Measurements from ENCODE around the gene POU5F1. TPM values are rescaled to one million over a fixed set of nuclear protein-coding genes. Genes with fewer than 3 reads are reported as not detected.
A peak's percentile ranks its signal among the peaks of the same experiment; 100 is the strongest.
"Not testable (repeated sequence)": the region's sequence is repeated elsewhere in the genome, so short reads cannot be mapped to it uniquely, and the experiment has no call there.

The POU5F1 gene
- total and polyA plus RNA-seq, 12 donors: 0.29 to 2.0 (median 0.39) TPM; not detected in 1

- no peak for DNase-seq
- Histone ChIP-seq H3K27me3 (no peaks in the 10 kb centered on the region), H3K4me3 (no peak overlapping the region), H3K9me3 (no peaks in the 10 kb centered on the region), H3K4me1 (peaks cover 0 to 15% (median 6%) of the 10 kb centered on the region in 9 donors), H3K36me3 (peaks cover 0 to 6% (median 0%) of the 10 kb centered on the region in 9 donors), H3K27ac (no peak overlapping the region)
- no peak for ATAC-seq
- intact Hi-C loops (cut with DNase I): loop anchor here in 6 of 10 donors (2.0 to 10.0 kb wide), 6 partner anchors 36 to 252 kb away; partner anchors contain the start of genes PSORS1C2 (in 5 of the 6), CCHCR1 (in 1 of the 6) and TCF19 (in 1 of the 6)
- TF ChIP-seq CTCF (IDR thresholded peaks at IDR 0.05): peak in 1 of 9 donors; percentile 2
- 74 to 82% methylated on average over 8 of the region's 8 CpGs for WGBS, 2 donors
Measured at GRCh38 chr6:31193206-31193605, 22.7 kb upstream of the POU5F1 start.

- WGBS, 2 donors: 60 to 61% methylated on average over 10 of the region's 10 CpGs
- peak; percentile 70 to 78 for DNase-seq
- intact Hi-C loops (cut with DNase I): loop anchor here in 9 of 10 donors (1.0 to 10.0 kb wide), 7 partner anchors 35 to 252 kb away; partner anchors contain the start of genes PSORS1C2 (in 5 of the 9), CCHCR1 (in 1 of the 9) and TCF19 (in 1 of the 9)
Measured at GRCh38 chr6:31192431-31193105, 22.1 kb upstream of the POU5F1 start.

DNA sequence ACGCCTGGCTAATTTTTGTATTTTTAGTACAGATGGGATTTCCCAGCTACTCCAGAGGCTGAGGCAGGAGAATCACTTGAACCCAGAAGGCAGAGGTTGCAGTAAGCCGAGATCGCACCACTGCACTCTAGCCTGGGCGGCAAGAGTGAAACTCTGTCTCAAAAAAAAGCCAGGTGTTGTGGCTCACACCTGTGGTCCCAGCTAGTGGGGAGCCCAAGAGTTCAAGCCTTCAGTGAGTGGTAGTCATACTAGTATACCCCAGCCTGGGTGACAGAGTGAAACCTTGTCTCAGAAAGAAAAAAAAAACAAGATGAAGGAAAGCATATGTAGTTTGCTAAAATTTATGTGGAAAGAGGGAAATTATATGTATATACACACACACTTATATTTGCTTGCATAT, 20.0 kb upstream of the POU5F1 start:
- ATAC-seq (no peak), DNase-seq (no peak)
- peaks cover 0 to 14% (median 6%) of the 10 kb centered on the region in 9 donors for H3K4me1 ChIP-seq
- no peak for TF ChIP-seq CTCF (IDR thresholded peaks at IDR 0.05)
- no peak overlapping the region for H3K27ac ChIP-seq
- intact Hi-C loops (cut with DNase I): loop anchor here in 5 of 10 donors (5.0 to 10.0 kb wide), 4 partner anchors 33 to 254 kb away; partner anchors contain the start of genes PSORS1C2 (in 3 of the 5), CCHCR1 (in 1 of the 5) and TCF19 (in 1 of the 5)
- H3K27me3 ChIP-seq: no peaks in the 10 kb centered on the region
- WGBS, 2 donors: 81 to 95% methylated on average over 4 of the region's 4 CpGs
- no peak overlapping the region for H3K4me3 ChIP-seq
- peaks cover 0 to 6% (median 0%) of the 10 kb centered on the region in 9 donors for H3K36me3 ChIP-seq
- H3K9me3 ChIP-seq: no peaks in the 10 kb centered on the region

More at GRCh38 chr6:31192431-31193105, 22.1 kb upstream of the POU5F1 start:
- peak; percentile 30 to 79 (median 67) for TF ChIP-seq CTCF (IDR thresholded peaks at IDR 0.05)
- H3K9me3 ChIP-seq, H3K36me3 ChIP-seq, H3K27ac ChIP-seq, H3K27me3 ChIP-seq, H3K4me3 ChIP-seq: not testable (repeated sequence)
- peak in 2 of 8 donors; percentile 22 to 23 for ATAC-seq
- peaks cover 0 to 13% (median 6%) of the 10 kb centered on the region in 9 donors for H3K4me1 ChIP-seq

- DNase-seq; ATAC-seq; H3K9me3 ChIP-seq; H3K27me3 ChIP-seq; H3K36me3 ChIP-seq; H3K27ac ChIP-seq; H3K4me3 ChIP-seq; intact Hi-C loops (cut with DNase I): not testable (repeated sequence)
- 88 to 93% methylated on average over 3 of the region's 3 CpGs for WGBS, 2 donors
- H3K4me1 ChIP-seq: peaks cover 0 to 20% (median 2%) of the 10 kb centered on the region in 9 donors
Measured at GRCh38 chr6:31189223-31189622, 18.7 kb upstream of the POU5F1 start.

Measured in heart right ventricle (tissue), 16 donors.